Brain microvascular endothelial cell (primary cell): ENCODE measurements around the gene PA2G4.

Experiments used
- DNase-seq: peaks from one replicate; pipeline ENCODE4 v3.0.0-alpha.2; 2020
- H3K27ac ChIP-seq: fragments of 250-450 bp; sonication (Bioruptor Pico); 2 replicates; pipeline ENCODE4 v1.5.1; 2020; ENCODE audit warnings: mild to moderate bottlenecking, moderate library complexity
- H3K27me3 ChIP-seq: fragments of 250-450 bp; sonication (Bioruptor Pico); replicated peaks from 2 replicates; pipeline ENCODE4 v1.5.1; 2020; ENCODE audit warnings: mild to moderate bottlenecking
- H3K36me3 ChIP-seq: fragments of 250-450 bp; sonication (Bioruptor Pico); replicated peaks from 2 replicates; pipeline ENCODE4 v1.5.1; 2020; ENCODE audit warnings: mild to moderate bottlenecking
- H3K4me3 ChIP-seq: 2 replicates; pipeline ENCODE4 v1.5.1; 2011; ENCODE audit warnings: low read depth, mild to moderate bottlenecking, control low read depth, low read length, moderate library complexity
- CTCF ChIP-seq: IDR thresholded peaks from 2 replicates; pipeline ENCODE4 v1.5.1; 2011; ENCODE audit warnings: low read depth, mild to moderate bottlenecking, moderate library complexity, low read length, control low read depth, inconsistent platforms; ENCODE audit errors: missing control alignments
- in situ Hi-C: cut with HindIII; loops from 2 replicates; pipeline ENCODE4 v1.10.0; 2017; ENCODE audit warnings: low sequenced_read_pairs, low pct_ligation_motif_present

The PA2G4 gene

DNA sequence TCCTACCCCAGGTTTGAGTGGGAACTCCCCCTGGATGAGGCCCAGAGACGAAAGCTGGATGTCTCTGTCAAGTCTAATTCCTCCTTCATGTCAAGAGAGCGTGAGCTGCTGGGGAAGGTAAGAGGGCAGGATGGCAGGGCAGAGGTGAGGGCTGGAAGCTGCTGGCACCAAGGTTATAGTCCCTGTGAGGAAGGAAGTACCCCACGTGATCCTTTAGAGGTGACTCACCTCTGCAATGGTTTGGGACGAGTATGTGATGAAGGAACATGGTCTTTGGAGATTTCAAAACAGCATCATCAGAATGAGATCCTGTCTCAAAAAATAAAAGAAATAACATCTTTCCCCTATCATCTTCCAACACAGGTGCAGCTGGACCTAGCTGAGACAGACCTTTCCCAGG is 38.9 kb downstream of the PA2G4 start:
- no peak for DNase-seq
- no peak overlapping the region for H3K27ac ChIP-seq
- in situ Hi-C loops: no loop called here
- H3K27me3 ChIP-seq: no peaks in the 10 kb centered on the region
- H3K36me3 ChIP-seq: peaks cover 52% of the 10 kb centered on the region
- no peak for TF ChIP-seq CTCF
- H3K4me3 ChIP-seq: no peak overlapping the region

DNA sequence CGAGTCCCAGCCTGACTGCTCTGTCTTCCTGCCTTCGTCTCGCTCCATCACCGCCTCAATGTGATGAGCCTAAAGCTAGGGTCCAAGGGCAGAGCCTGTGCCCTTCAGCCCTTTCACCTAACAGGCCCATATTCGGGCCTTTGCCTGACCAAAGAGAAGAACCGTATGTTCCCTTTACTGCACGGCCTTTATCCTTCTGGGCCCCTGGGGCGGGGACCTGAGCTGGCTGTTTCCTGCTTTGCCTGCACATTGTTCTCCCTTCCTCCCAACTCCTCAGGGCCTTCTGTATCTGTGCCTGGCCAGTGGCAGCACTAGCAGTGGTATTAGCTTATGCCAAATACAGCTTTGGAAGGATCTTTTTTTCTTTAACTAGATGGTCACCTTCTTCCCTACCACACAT is 39.5 kb downstream of the PA2G4 start:
- Histone ChIP-seq H3K4me3 (no peak overlapping the region), H3K27ac (no peak overlapping the region), H3K27me3 (no peaks in the 10 kb centered on the region), H3K36me3 (peaks cover 46% of the 10 kb centered on the region)
- in situ Hi-C loops: no loop called here
- TF ChIP-seq CTCF: no peak
- no peak for DNase-seq

DNA sequence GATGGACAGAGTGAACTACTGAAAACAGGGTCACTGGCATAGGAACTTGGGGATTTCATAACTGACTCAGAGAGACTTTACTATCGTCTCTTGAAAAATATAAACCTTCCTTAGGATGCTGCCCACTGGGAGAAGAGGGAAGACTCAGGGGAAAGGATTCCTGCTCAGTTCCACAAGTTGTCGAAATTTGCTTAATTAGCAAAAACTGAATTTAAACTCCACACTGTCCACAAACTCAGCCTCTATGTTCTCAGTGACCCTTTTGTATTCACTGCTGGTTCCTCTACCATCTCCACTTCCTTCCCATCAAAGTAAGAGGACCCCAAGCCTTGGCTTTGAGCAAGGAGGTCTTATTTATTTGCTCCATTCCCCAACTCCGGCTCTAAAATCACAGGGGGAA is 40.9 kb downstream of the PA2G4 start:
- in situ Hi-C loops: no loop called here
- H3K36me3 ChIP-seq: peaks cover 35% of the 10 kb centered on the region
- H3K4me3 ChIP-seq: no peak overlapping the region
- TF ChIP-seq CTCF: no peak
- DNase-seq: no peak
- no peaks in the 10 kb centered on the region for H3K27me3 ChIP-seq
- no peak overlapping the region for H3K27ac ChIP-seq

- no peak overlapping the region for H3K27ac ChIP-seq
- no peaks in the 10 kb centered on the region for H3K27me3 ChIP-seq
- H3K4me3 ChIP-seq: no peak overlapping the region
- in situ Hi-C loops: no loop called here
- DNase-seq: no peak
- TF ChIP-seq CTCF: no peak
- H3K36me3 ChIP-seq: peaks cover 23% of the 10 kb centered on the region
These were observed 42.4 kb downstream of the PA2G4 start for GRCh38 chr12:56146492-56147460.

DNA sequence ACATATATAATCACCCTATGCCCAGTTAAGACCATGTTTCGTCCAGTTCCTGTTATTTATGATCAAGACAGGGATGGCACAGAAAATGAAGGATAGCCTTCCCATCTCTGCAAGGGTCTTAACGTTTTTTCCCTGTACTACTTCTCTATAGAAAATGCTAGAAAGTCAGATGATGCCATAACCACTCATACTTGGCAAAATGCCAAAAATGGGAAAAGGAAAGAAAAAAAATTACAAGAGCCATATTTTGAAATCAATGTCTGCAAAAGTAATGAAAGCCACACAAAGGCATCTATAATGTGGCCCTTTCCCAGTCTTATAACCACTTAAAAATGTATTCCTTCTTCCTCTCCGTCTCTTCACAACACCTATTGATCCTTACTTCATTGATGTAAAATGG is 46.2 kb downstream of the PA2G4 start:
- Histone ChIP-seq H3K4me3 (no peak overlapping the region), H3K27me3 (no peaks in the 10 kb centered on the region), H3K36me3 (no peaks in the 10 kb centered on the region), H3K27ac (no peak overlapping the region)
- in situ Hi-C loops: no loop called here
- TF ChIP-seq CTCF: no peak
- no peak for DNase-seq
